ENCODE measurements around the gene UBQLN4.

GRCh38 chr1:156051011-156051725 lies 2.4 kb downstream of the UBQLN4 start:
- TF ChIP-seq CTCF (IDR thresholded peaks at IDR 0.05; ENCODE audit: borderline replicate concordance, extremely low read depth, low read length, poor library complexity, severe bottlenecking), result no peak
- TF ChIP-seq EZH2 (IDR thresholded peaks at IDR 0.05; ENCODE audit: borderline replicate concordance, low read depth, low read length, severe bottlenecking), result no peak

All from DND-41 (cell line).